Fibroblast of the aortic adventitia (primary cell): ENCODE data around the gene MYH11. TPM values are rescaled to one million over a fixed set of nuclear protein-coding genes. Genes with fewer than 3 reads are reported as not detected.
"Not testable (repeated sequence)": the region's sequence is repeated elsewhere in the genome, so short reads cannot be mapped to it uniquely, and the experiment has no call there.

Experiments
- DNase-seq: peaks from one replicate; pipeline ENCODE4 v3.0.0-alpha.2; 2010; ENCODE audit warnings: low read depth
- H3K4me3 ChIP-seq: 2 replicates; pipeline ENCODE4 v1.5.1; 2011; ENCODE audit warnings: low read depth, mild to moderate bottlenecking, control low read depth, low read length, moderate library complexity
- total RNA-seq: library from RNA; depleted of rRNA; stranded (reverse); fragments of >200 nt; gene quantifications from 2 replicates; pipeline ENCODE4 v1.2.3, GENCODE V29; 2012; ENCODE audit warnings: low replicate concordance
- TF ChIP-seq, protein P1 (sequence below): IDR thresholded peaks from 2 replicates; pipeline ENCODE4 v1.5.1; 2011; ENCODE audit warnings: mild to moderate bottlenecking, low read length, control low read depth, inconsistent platforms; ENCODE audit not compliant: insufficient read depth

Gene MYH11
- total RNA-seq, 1 donor = not detected

DNA sequence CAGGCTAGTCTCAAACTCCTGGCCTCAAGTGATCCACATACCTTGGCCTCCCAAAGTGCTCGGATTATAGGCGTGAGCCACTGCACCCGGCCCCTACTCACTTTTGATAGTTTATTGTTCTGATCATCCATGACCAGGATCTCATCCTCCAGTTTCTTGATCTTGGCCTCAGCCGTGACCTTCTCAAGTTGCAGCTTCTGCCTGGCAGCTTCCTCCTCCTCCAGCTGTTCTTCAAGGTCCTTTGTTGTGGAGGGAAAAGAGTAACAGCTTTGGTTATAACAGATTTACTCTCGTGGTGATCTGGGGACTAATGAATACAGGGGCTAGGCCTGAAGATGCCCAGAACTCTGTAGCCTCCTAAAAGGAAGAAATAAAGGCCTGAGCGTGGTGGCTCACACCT lies 116.9 kb downstream of the MYH11 start:
- no peak overlapping the region for H3K4me3 ChIP-seq
- TF ChIP-seq, protein P1, sequence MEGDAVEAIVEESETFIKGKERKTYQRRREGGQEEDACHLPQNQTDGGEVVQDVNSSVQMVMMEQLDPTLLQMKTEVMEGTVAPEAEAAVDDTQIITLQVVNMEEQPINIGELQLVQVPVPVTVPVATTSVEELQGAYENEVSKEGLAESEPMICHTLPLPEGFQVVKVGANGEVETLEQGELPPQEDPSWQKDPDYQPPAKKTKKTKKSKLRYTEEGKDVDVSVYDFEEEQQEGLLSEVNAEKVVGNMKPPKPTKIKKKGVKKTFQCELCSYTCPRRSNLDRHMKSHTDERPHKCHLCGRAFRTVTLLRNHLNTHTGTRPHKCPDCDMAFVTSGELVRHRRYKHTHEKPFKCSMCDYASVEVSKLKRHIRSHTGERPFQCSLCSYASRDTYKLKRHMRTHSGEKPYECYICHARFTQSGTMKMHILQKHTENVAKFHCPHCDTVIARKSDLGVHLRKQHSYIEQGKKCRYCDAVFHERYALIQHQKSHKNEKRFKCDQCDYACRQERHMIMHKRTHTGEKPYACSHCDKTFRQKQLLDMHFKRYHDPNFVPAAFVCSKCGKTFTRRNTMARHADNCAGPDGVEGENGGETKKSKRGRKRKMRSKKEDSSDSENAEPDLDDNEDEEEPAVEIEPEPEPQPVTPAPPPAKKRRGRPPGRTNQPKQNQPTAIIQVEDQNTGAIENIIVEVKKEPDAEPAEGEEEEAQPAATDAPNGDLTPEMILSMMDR = no peak
- DNase-seq = no peak

DNA sequence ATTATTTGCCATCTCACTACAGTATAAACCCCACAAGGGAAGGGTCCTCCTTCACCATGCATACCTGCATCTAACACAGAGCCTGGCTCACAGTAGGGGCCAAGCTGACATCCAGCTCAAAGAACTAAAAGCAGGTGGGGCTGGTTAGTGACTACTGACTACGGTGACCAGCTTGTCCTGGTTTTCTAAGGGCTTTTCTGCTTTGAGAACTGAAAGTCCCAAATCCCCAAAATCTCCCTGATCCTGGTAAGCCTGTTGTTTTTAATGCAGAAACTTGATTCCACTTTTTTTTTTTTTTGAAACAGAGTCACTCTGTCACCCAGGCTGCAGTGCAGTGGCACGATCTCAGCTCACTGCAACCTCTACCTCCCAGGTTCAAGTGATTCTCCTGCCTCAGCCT lies 117.4 kb downstream of the MYH11 start:
- DNase-seq = no peak
- H3K4me3 ChIP-seq = no peak overlapping the region
- TF ChIP-seq, protein P1 = no peak

GRCh38 chr16:15737140-15737644 lies 119.6 kb downstream of the MYH11 start:
- no peak overlapping the region for H3K4me3 ChIP-seq
- TF ChIP-seq, protein P1 = no peak
- DNase-seq = no peak

GRCh38 chr16:15736529-15736928 lies 120.3 kb downstream of the MYH11 start:
- TF ChIP-seq, protein P1 = no peak
- no peak overlapping the region for H3K4me3 ChIP-seq

DNA sequence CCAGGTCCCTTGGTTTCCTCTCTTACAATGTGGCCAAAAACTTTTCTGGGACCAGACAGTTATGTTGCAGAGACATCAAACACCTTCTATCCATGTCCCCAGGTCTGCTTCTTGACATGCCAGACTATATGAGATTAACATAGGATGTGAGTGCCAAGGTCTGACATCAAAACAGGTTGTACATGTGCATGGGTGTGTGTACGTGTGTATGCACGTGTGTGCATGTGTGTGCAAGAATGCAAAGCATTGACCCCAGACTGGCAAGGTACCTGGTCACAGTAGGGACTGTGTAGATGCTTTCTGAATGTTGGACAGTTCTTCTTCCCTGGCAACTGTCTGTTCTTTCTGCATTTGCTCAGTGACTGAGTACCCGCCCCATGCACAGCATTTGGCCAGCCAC lies 121.2 kb downstream of the MYH11 start:
- no peak overlapping the region for H3K4me3 ChIP-seq
- no peak for DNase-seq
- TF ChIP-seq, protein P1 = no peak

More at GRCh38 chr16:15736529-15736928, 120.3 kb downstream of the MYH11 start:
- DNase-seq = no peak

- TF ChIP-seq, protein P1 = no peak
- no peak overlapping the region for H3K4me3 ChIP-seq
- no peak for DNase-seq
Measured at GRCh38 chr16:15732416-15732815, 124.4 kb downstream of the MYH11 start.

- no peak overlapping the region for H3K4me3 ChIP-seq
- TF ChIP-seq, protein P1 = no peak
- no peak for DNase-seq
Measured at GRCh38 chr16:15729152-15729551, 127.7 kb downstream of the MYH11 start.

GRCh38 chr16:15727697-15728096 lies 129.1 kb downstream of the MYH11 start:
- DNase-seq, H3K4me3 ChIP-seq: not testable (repeated sequence)
